ENCODE results near the gene CYFIP1.

CYFIP1 gene

DNA sequence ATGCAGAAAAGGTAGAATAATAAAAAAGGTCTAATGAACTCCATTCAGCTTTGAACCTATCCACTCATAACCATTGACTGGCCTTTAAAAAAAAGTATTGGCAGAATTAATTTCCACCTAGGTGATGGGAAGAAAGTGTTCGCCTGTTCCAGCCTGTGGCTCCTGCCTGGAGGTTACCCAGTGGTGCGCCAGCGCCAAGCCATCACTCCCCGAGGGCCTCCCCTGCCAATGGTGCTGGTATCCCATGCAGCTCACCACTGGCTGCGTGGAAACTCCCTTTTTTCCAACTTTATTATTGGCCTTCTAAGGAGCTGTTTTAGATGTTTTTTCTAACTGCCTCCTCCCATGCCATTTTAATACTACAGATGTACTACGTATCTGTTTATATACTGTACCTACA, 112.3 kb downstream of the CYFIP1 start:
- TF ChIP-seq SIN3A (IDR thresholded peaks at IDR 0.05; ENCODE audit: borderline replicate concordance, insufficient read depth, low read length): no peak
- TF ChIP-seq FOXP2 (optimal IDR thresholded peaks at IDR 0.05; ENCODE audit: borderline replicate concordance, extremely low read depth, extremely low read length, insufficient read depth): no peak
- TF ChIP-seq, protein P1, sequence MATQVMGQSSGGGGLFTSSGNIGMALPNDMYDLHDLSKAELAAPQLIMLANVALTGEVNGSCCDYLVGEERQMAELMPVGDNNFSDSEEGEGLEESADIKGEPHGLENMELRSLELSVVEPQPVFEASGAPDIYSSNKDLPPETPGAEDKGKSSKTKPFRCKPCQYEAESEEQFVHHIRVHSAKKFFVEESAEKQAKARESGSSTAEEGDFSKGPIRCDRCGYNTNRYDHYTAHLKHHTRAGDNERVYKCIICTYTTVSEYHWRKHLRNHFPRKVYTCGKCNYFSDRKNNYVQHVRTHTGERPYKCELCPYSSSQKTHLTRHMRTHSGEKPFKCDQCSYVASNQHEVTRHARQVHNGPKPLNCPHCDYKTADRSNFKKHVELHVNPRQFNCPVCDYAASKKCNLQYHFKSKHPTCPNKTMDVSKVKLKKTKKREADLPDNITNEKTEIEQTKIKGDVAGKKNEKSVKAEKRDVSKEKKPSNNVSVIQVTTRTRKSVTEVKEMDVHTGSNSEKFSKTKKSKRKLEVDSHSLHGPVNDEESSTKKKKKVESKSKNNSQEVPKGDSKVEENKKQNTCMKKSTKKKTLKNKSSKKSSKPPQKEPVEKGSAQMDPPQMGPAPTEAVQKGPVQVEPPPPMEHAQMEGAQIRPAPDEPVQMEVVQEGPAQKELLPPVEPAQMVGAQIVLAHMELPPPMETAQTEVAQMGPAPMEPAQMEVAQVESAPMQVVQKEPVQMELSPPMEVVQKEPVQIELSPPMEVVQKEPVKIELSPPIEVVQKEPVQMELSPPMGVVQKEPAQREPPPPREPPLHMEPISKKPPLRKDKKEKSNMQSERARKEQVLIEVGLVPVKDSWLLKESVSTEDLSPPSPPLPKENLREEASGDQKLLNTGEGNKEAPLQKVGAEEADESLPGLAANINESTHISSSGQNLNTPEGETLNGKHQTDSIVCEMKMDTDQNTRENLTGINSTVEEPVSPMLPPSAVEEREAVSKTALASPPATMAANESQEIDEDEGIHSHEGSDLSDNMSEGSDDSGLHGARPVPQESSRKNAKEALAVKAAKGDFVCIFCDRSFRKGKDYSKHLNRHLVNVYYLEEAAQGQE (IDR thresholded peaks at IDR 0.05; ENCODE audit: insufficient read depth in 1 of 2, low read depth in 2 of 2, low read length in 2 of 2): no peak
- no peak for TF ChIP-seq TAF1 (IDR thresholded peaks at IDR 0.05; ENCODE audit: borderline replicate concordance, insufficient read depth, low read length)
- no peak for TF ChIP-seq POLR2AphosphoS5 (IDR thresholded peaks at IDR 0.05; ENCODE audit: low read depth, low read length)

- TF ChIP-seq SIN3A (IDR thresholded peaks at IDR 0.05; ENCODE audit: borderline replicate concordance, insufficient read depth, low read length) (no peak), TAF1 (IDR thresholded peaks at IDR 0.05; ENCODE audit: borderline replicate concordance, insufficient read depth, low read length) (no peak), FOXP2 (optimal IDR thresholded peaks at IDR 0.05; ENCODE audit: borderline replicate concordance, extremely low read depth, extremely low read length, insufficient read depth) (no peak), POLR2AphosphoS5 (IDR thresholded peaks at IDR 0.05; ENCODE audit: low read depth, low read length) (no peak)
- TF ChIP-seq, protein P1 (IDR thresholded peaks at IDR 0.05; ENCODE audit: insufficient read depth in 1 of 2, low read depth in 2 of 2, low read length in 2 of 2): no peak
These were observed 114.1 kb downstream of the CYFIP1 start for GRCh38 chr15:22866079-22866478.

DNA sequence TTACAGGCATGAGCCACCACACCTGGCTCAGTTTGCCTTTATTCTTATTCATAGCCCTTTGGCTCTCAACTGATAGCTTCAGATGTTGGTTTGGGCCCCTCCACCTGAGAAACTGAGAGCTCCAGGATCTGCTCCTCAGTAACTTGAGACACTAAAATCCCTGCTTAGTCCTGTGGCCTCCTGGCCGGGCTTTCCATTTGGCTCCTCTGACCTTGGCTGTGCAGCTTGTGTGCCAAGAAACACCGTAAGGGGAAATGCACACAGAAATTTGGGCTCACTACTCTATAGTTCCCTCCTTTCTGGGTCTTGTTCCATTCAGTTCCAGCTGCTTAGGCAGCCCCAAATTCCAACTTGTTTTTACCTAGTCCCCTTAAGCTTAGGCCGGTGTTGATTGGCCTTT, 116.8 kb downstream of the CYFIP1 start:
- TF ChIP-seq, protein P1 (IDR thresholded peaks at IDR 0.05; ENCODE audit: insufficient read depth in 1 of 2, low read depth in 2 of 2, low read length in 2 of 2): no peak
- TF ChIP-seq FOXP2 (optimal IDR thresholded peaks at IDR 0.05; ENCODE audit: borderline replicate concordance, extremely low read depth, extremely low read length, insufficient read depth) (no peak), SIN3A (IDR thresholded peaks at IDR 0.05; ENCODE audit: borderline replicate concordance, insufficient read depth, low read length) (no peak), TAF1 (IDR thresholded peaks at IDR 0.05; ENCODE audit: borderline replicate concordance, insufficient read depth, low read length) (no peak), POLR2AphosphoS5 (IDR thresholded peaks at IDR 0.05; ENCODE audit: low read depth, low read length) (no peak)

DNA sequence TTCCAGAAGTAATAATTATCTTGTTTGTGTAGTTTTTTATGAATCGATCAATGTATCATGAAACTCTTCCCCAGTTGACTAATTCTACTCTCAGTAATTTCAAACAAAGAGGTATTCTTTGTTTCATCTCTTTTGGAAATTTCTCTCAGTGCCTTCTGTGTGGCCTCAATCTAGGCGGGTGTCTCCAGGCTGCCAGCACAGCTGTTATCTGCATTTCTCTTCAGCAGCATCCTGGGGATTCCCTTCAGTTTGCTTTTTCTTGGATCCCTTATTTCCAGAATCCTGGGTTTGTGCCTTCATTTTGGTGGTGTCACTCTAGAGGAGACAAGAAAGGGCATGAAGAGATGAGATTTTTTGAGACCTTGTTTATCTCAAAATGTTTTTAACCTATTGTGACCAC, 119.0 kb downstream of the CYFIP1 start:
- no peak for TF ChIP-seq SIN3A (IDR thresholded peaks at IDR 0.05; ENCODE audit: borderline replicate concordance, insufficient read depth, low read length)
- no peak for TF ChIP-seq TAF1 (IDR thresholded peaks at IDR 0.05; ENCODE audit: borderline replicate concordance, insufficient read depth, low read length)
- no peak for TF ChIP-seq FOXP2 (optimal IDR thresholded peaks at IDR 0.05; ENCODE audit: borderline replicate concordance, extremely low read depth, extremely low read length, insufficient read depth)
- no peak for TF ChIP-seq POLR2AphosphoS5 (IDR thresholded peaks at IDR 0.05; ENCODE audit: low read depth, low read length)
- TF ChIP-seq, protein P1 (IDR thresholded peaks at IDR 0.05; ENCODE audit: insufficient read depth in 1 of 2, low read depth in 2 of 2, low read length in 2 of 2): no peak

DNA sequence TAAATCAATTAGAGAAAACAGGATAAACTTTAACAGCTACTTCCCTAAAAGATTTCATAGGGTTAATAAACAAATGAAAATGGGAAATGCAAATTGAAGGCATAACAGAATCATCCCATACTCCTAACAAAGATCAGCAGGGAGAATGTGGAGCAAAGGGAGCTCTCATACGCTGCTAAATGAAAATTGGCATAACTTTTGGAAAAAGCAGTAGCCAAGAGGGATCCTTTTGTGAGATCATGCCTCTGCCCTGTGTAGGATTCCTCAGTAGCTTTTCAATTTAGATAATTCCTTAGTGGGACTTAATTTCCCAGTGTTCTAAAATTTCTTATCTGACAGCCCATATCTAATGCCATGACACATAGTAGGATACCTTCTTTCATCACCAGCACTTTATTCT, 123.5 kb downstream of the CYFIP1 start:
- no peak for TF ChIP-seq TAF1 (IDR thresholded peaks at IDR 0.05; ENCODE audit: borderline replicate concordance, insufficient read depth, low read length)
- TF ChIP-seq POLR2AphosphoS5 (IDR thresholded peaks at IDR 0.05; ENCODE audit: low read depth, low read length): no peak
- no peak for TF ChIP-seq FOXP2 (optimal IDR thresholded peaks at IDR 0.05; ENCODE audit: borderline replicate concordance, extremely low read depth, extremely low read length, insufficient read depth)
- TF ChIP-seq SIN3A (IDR thresholded peaks at IDR 0.05; ENCODE audit: borderline replicate concordance, insufficient read depth, low read length): no peak
- TF ChIP-seq, protein P1 (IDR thresholded peaks at IDR 0.05; ENCODE audit: insufficient read depth in 1 of 2, low read depth in 2 of 2, low read length in 2 of 2): no peak
